Measurements from ENCODE around the gene SLC22A5. TPM values are rescaled to one million over a fixed set of nuclear protein-coding genes. Genes with fewer than 3 reads are reported as not detected.

The SLC22A5 gene
- total and polyA plus RNA-seq, 2 donors (not counting 1 experiment from before 2014, with no cell fraction given) = 5.7 to 12.9 TPM

DNA sequence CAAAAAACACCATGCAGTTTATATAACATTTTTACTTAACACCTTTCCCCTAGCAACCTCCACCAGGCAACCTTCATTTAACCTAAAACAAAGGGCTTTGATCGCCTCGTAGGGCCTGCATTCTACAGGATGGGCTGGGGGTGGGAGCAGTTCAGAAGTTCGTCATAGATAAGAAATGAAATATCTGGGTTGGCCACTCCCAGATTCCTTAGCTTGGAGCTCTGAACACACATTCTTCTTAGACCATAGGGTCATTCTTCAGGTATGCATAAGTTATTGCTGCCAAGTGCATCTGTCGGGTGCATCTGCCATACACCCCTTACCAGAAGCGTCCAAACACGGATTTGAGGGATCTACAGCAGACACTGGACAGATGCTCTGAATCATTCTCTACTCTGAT, 4.3 kb upstream of the SLC22A5 start:
- H3K79me2 ChIP-seq (ENCODE audit: control insufficient read depth, insufficient read depth, low read length) = peaks cover 6% of the 10 kb centered on the region
- no peak overlapping the region for H3K27ac Mint-ChIP-seq
- intact Hi-C loops (cut with micrococcal nuclease) = loop anchor here (5.0 kb wide), 1 partner anchor 73 kb away; the partner anchor contains the start of gene SLC22A4
- H3K4me3 Mint-ChIP-seq = no peak overlapping the region
- H3K27me3 Mint-ChIP-seq = no peaks in the 10 kb centered on the region
- no peak overlapping the region for H3K4me2 ChIP-seq (replicated peaks; ENCODE audit: low read depth, low read length, poor library complexity, severe bottlenecking)
- no peaks in the 10 kb centered on the region for H3K9me3 Mint-ChIP-seq (ENCODE audit: insufficient read depth)
- ChIA-PET CTCF (interaction anchor here (1.4 to 2.0 kb wide), 2 partner anchors 9 to 21 kb away, joined by 4 to 5 read pairs; no protein-coding TSS in a partner anchor), POLR2A (no interaction called here)
- H3K9ac ChIP-seq (ENCODE audit: low read length) = no peak overlapping the region
- H4K20me1 ChIP-seq (ENCODE audit: control insufficient read depth, insufficient read depth, low read length, poor library complexity, severe bottlenecking) = no peaks in the 10 kb centered on the region
- H3K36me3 ChIP-seq (replicated peaks in 1 of 2; ENCODE audit: control extremely low read depth in 1 of 2, control insufficient read depth in 1 of 2, extremely low read depth in 1 of 2, insufficient read depth in 2 of 2, low read length in 1 of 2) = no peaks in the 10 kb centered on the region
- no peak overlapping the region for H2AFZ ChIP-seq (ENCODE audit: insufficient read depth, low read depth, low read length, poor library complexity, severe bottlenecking)
- no peak for ATAC-seq (ENCODE audit: low read depth)
- peaks cover 6 to 8% of the 10 kb centered on the region in 2 donors for H3K4me1 ChIP-seq (ENCODE audit: control insufficient read depth in 2 of 2, insufficient read depth in 2 of 2, low read length in 2 of 2)
- no peaks in the 10 kb centered on the region for H3K27me3 ChIP-seq (replicated peaks in 1 of 4; ENCODE audit: control extremely low read depth in 1 of 4, control insufficient read depth in 3 of 4, insufficient read depth in 4 of 4, low read length in 3 of 4)
- H3K27ac ChIP-seq (ENCODE audit: low read length in 2 of 2) = no peak overlapping the region
- TF ChIP-seq EZH2 (IDR thresholded peaks at IDR 0.05; ENCODE audit: borderline replicate concordance, insufficient read depth, low read depth, low read length, poor library complexity, severe bottlenecking) = no peak
- TF ChIP-seq, protein P1, sequence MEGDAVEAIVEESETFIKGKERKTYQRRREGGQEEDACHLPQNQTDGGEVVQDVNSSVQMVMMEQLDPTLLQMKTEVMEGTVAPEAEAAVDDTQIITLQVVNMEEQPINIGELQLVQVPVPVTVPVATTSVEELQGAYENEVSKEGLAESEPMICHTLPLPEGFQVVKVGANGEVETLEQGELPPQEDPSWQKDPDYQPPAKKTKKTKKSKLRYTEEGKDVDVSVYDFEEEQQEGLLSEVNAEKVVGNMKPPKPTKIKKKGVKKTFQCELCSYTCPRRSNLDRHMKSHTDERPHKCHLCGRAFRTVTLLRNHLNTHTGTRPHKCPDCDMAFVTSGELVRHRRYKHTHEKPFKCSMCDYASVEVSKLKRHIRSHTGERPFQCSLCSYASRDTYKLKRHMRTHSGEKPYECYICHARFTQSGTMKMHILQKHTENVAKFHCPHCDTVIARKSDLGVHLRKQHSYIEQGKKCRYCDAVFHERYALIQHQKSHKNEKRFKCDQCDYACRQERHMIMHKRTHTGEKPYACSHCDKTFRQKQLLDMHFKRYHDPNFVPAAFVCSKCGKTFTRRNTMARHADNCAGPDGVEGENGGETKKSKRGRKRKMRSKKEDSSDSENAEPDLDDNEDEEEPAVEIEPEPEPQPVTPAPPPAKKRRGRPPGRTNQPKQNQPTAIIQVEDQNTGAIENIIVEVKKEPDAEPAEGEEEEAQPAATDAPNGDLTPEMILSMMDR (IDR thresholded peaks at IDR 0.05) = no peak
- H3K4me1 Mint-ChIP-seq = peaks cover 4% of the 10 kb centered on the region
- no peak overlapping the region for H3K4me3 ChIP-seq (ENCODE audit: control extremely low read depth in 1 of 5, extremely low read depth in 1 of 5, insufficient read depth in 1 of 5, low read depth in 2 of 5, low read length in 4 of 5)
- DNase-seq = no peak
- H3K9me3 ChIP-seq (ENCODE audit: control extremely low read depth in 1 of 3, control insufficient read depth in 2 of 3, insufficient read depth in 1 of 3, low read length in 2 of 3) = no peaks in the 10 kb centered on the region
- WGBS (ENCODE audit: insufficient coverage) = 100% methylated on average over 3 of the region's 6 CpGs

DNA sequence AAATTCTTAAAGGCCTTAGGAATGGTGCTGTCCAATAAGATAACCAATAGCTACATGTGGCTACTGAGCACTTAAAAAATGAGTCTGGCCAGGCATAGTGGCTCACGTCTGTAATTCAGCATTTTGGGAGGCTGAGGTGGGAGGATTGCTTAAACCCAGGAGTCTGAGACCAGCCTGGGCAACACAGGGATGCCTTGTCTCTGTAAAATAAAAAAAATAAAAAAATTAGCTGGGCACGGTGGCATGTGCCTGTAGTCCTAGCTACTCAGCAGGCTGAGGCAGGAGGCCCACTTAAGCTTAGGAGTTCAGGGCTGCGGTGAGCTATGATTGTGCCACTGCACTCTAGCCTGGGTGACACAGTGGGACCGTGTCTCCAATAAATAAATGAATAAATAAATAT, 1.3 kb upstream of the SLC22A5 start:
- Mint-ChIP-seq H3K4me1 (peaks cover 19% of the 10 kb centered on the region), H3K4me3 (no peak overlapping the region), H3K27ac (no peak overlapping the region), H3K27me3 (no peaks in the 10 kb centered on the region), H3K9me3 (ENCODE audit: insufficient read depth) (no peaks in the 10 kb centered on the region)
- Histone ChIP-seq H4K20me1 (ENCODE audit: control insufficient read depth, insufficient read depth, low read length, poor library complexity, severe bottlenecking) (no peaks in the 10 kb centered on the region), H3K4me2 (replicated peaks; ENCODE audit: low read depth, low read length, poor library complexity, severe bottlenecking) (no peak overlapping the region), H2AFZ (ENCODE audit: insufficient read depth, low read depth, low read length, poor library complexity, severe bottlenecking) (no peak overlapping the region), H3K27ac (ENCODE audit: low read length in 2 of 2) (no peak overlapping the region), H3K9me3 (ENCODE audit: control extremely low read depth in 1 of 3, control insufficient read depth in 2 of 3, insufficient read depth in 1 of 3, low read length in 2 of 3) (no peaks in the 10 kb centered on the region), H3K4me1 (ENCODE audit: control insufficient read depth in 2 of 2, insufficient read depth in 2 of 2, low read length in 2 of 2) (peaks cover 10 to 15% of the 10 kb centered on the region in 2 donors), H3K36me3 (replicated peaks in 1 of 2; ENCODE audit: control extremely low read depth in 1 of 2, control insufficient read depth in 1 of 2, extremely low read depth in 1 of 2, insufficient read depth in 2 of 2, low read length in 1 of 2) (no peaks in the 10 kb centered on the region), H3K9ac (ENCODE audit: low read length) (no peak overlapping the region), H3K27me3 (replicated peaks in 1 of 4; ENCODE audit: control extremely low read depth in 1 of 4, control insufficient read depth in 3 of 4, insufficient read depth in 4 of 4, low read length in 3 of 4) (no peaks in the 10 kb centered on the region), H3K79me2 (ENCODE audit: control insufficient read depth, insufficient read depth, low read length) (peaks cover 6% of the 10 kb centered on the region), H3K4me3 (ENCODE audit: control extremely low read depth in 1 of 5, extremely low read depth in 1 of 5, insufficient read depth in 1 of 5, low read depth in 2 of 5, low read length in 4 of 5) (no peak overlapping the region)
- ChIA-PET POLR2A (interaction anchor here (1.3 kb wide), 1 partner anchor 128 kb away, joined by 7 read pairs; no protein-coding TSS in a partner anchor), CTCF (interaction anchor here (0.6 to 1.8 kb wide), 7 partner anchors 16 to 1672 kb away, joined by 3 to 5 read pairs (median 4); partner anchors contain the start of gene KIF3A)
- no peak for TF ChIP-seq EZH2 (IDR thresholded peaks at IDR 0.05; ENCODE audit: borderline replicate concordance, insufficient read depth, low read depth, low read length, poor library complexity, severe bottlenecking)
- TF ChIP-seq, protein P1 (IDR thresholded peaks at IDR 0.05) = no peak
- intact Hi-C loops (cut with micrococcal nuclease) = loop anchor here (5.0 kb wide), 1 partner anchor 76 kb away; the partner anchor contains the start of gene SLC22A4
- WGBS (ENCODE audit: insufficient coverage) = 98% methylated on average over 3 of the region's 4 CpGs
- ATAC-seq (ENCODE audit: low read depth) = no peak
- DNase-seq = no peak
